Measurements from ENCODE around the gene CARD9.

Gene CARD9

DNA sequence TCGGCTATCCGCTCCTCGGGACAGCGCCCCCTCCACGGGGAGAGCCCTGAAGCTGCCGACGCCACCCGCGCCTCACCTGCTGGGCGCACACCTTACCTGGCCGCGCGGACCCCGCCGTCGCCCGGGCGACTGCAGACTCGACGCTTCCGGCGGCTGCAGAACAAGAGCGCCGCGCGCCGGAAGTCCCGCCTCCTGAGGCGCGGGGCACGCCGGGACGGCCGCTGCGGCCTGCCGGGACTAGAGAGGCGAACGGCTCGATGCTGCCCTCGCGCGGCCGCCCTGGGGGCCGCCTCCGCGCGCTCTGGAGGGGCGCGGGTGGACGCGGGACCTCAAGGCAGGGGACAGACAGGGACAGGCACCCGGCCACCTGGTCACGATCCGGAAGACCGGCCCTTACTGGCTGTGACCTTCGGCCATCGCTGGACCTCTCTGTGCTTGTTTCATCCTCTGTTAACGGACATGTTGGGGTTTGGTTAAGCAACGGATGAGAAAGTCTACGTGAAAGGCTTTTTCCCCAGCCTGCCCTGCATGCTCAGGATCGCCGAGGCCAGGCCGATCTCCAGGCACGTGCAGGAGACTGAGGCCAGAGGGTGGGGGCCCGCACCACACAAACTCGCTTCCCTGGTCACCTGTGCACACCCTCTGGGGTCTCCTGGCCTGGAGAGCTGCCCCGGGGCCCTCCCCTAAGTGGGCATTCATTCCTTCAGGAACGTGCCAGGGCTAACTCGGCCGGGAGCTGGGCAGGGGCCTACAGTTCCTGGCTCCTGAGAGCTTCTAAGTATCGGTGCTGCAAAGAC, 26.8 kb upstream of the CARD9 start, which contains the start of gene SNAPC4:
TSS of gene SNAPC4 (minus strand) at position 133 of the 797 bp plus-strand sequence. CDS start 1,742 bp downstream, outside the sequence.
- H3K36me3 ChIP-seq (ENCODE audit: control insufficient read depth, insufficient read depth, low read length), result peaks cover 27% of the 10 kb centered on the region
- peak within 1 kb of the TSS; percentile 90 for H3K4me3 ChIP-seq (replicated peaks; ENCODE audit: low read depth, low read length)
- DNase-seq (ENCODE audit: extremely low read depth, insufficient read length), result peak; percentile 94
- TF ChIP-seq, protein P1, sequence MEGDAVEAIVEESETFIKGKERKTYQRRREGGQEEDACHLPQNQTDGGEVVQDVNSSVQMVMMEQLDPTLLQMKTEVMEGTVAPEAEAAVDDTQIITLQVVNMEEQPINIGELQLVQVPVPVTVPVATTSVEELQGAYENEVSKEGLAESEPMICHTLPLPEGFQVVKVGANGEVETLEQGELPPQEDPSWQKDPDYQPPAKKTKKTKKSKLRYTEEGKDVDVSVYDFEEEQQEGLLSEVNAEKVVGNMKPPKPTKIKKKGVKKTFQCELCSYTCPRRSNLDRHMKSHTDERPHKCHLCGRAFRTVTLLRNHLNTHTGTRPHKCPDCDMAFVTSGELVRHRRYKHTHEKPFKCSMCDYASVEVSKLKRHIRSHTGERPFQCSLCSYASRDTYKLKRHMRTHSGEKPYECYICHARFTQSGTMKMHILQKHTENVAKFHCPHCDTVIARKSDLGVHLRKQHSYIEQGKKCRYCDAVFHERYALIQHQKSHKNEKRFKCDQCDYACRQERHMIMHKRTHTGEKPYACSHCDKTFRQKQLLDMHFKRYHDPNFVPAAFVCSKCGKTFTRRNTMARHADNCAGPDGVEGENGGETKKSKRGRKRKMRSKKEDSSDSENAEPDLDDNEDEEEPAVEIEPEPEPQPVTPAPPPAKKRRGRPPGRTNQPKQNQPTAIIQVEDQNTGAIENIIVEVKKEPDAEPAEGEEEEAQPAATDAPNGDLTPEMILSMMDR (IDR thresholded peaks at IDR 0.05; ENCODE audit: insufficient read depth, low read length, poor library complexity, severe bottlenecking), result peak; percentile 58
- H3K27me3 ChIP-seq (replicated peaks; ENCODE audit: control insufficient read depth, insufficient read depth, low read length), result no peaks in the 10 kb centered on the region

DNA sequence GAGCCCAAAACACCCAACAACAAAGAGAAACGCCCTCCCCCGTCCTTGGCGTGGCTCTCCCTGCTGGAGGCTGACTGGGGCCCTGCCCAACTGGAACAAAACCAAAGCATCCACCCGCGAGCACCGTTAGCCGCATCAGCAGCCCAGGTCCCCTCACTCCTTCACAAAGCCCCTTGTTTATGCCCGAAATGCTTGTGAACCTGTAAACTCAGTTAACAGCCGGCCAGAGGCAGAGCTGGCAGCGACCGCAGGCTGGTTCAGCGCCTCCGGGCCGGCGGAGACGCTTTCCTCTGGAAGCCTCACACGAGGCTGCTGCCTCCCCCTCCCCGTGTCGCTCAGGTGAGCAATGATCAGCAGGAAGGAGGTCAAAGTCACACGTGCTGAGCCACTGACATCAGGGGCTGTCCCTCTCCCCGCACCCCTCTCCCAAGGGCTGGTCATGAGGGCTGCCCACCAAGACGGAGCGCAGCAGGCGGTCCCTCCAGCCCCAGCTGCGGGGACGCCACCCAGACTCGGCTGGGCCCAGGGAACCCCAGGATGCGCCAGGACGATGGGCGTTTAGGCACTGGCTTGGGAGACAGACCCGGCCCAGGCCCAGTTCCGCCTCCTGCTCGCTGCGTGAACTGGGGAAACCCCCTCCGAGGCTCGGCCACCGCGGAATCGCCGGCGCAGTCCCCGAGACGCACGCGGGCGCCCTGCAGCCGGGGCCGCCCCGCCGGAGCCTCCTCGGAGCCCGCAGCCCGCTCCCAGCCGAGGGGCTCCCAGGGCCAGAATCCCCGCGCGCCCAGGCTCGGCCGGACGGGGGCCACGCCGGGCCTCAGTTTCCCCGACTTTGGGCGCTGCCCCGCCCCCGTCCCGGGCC, 25.9 kb upstream of the CARD9 start:
- peaks cover 32% of the 10 kb centered on the region for H3K36me3 ChIP-seq (ENCODE audit: control insufficient read depth, insufficient read depth, low read length)
- DNase-seq (ENCODE audit: extremely low read depth, insufficient read length), result peak; percentile 61
- peak overlapping the region; percentile 90 for H3K4me3 ChIP-seq (replicated peaks; ENCODE audit: low read depth, low read length)
- TF ChIP-seq, protein P1 (IDR thresholded peaks at IDR 0.05; ENCODE audit: insufficient read depth, low read length, poor library complexity, severe bottlenecking), result no peak
- H3K27me3 ChIP-seq (replicated peaks; ENCODE audit: control insufficient read depth, insufficient read depth, low read length), result no peaks in the 10 kb centered on the region

DNA sequence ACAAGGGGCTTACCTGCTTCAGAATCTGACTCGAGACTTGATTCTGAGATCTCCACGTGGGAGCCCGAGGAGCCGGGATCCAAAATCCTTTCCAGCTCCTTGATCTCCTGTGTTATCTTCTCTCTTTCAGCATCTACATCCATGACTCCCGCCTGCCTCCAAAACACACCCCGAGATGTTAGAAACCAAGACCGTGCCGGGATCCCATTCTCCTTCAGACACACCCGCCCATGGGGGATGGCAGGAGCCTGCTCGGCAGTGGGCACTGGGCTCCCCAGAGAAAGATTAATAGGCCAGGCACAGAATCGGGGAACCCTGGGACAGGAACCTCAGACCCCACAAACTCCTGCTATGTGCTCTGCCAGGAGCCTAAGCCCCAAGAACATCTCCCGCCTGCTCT, 24.8 kb upstream of the CARD9 start:
- H3K4me3 ChIP-seq (replicated peaks; ENCODE audit: low read depth, low read length), result peak overlapping the region; percentile 90
- TF ChIP-seq, protein P1 (IDR thresholded peaks at IDR 0.05; ENCODE audit: insufficient read depth, low read length, poor library complexity, severe bottlenecking), result no peak
- H3K36me3 ChIP-seq (ENCODE audit: control insufficient read depth, insufficient read depth, low read length), result peaks cover 36% of the 10 kb centered on the region
- no peaks in the 10 kb centered on the region for H3K27me3 ChIP-seq (replicated peaks; ENCODE audit: control insufficient read depth, insufficient read depth, low read length)
- DNase-seq (ENCODE audit: extremely low read depth, insufficient read length), result no peak

DNA sequence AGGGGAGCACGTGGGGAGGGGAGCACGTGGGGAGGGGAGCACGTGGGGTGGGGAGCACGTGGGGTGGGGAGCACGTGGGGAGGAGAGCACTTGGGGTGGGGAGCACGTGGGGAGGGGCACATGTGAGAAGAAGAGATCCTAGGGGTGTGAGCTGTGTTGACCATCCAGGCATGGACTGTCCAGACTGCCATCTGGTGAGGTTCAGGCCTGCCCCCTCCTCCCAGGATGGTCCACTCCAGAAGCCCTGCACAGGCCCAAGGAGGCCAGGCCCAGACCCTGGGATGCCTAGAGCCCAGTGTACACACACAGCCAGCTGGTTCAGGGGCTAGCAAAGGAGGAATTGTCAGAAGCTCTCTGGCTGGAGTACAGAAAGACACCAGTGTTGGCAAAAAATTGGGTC, 24.2 kb upstream of the CARD9 start:
- no peak for DNase-seq (ENCODE audit: extremely low read depth, insufficient read length)
- Histone ChIP-seq H3K36me3 (ENCODE audit: control insufficient read depth, insufficient read depth, low read length) (peaks cover 43% of the 10 kb centered on the region), H3K27me3 (replicated peaks; ENCODE audit: control insufficient read depth, insufficient read depth, low read length) (no peaks in the 10 kb centered on the region), H3K4me3 (replicated peaks; ENCODE audit: low read depth, low read length) (no peak overlapping the region)
- TF ChIP-seq, protein P1 (IDR thresholded peaks at IDR 0.05; ENCODE audit: insufficient read depth, low read length, poor library complexity, severe bottlenecking), result no peak

DNA sequence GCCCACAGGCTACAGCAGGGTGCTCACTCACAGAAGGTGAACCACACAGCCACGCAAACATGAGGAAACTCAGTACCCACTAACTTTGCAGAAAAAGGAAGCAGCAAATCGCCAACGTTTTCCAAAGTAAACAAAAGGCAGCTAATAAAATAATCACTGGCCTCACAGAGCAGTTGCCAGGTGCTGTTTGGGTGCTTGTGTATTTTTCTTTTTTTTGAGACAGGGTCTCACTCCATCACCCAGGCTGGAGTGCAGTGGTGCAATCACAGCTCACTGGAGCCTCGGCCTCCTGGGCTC, 22.7 kb upstream of the CARD9 start:
- no peaks in the 10 kb centered on the region for H3K27me3 ChIP-seq (replicated peaks; ENCODE audit: control insufficient read depth, insufficient read depth, low read length)
- H3K36me3 ChIP-seq (ENCODE audit: control insufficient read depth, insufficient read depth, low read length), result peaks cover 51% of the 10 kb centered on the region
- H3K4me3 ChIP-seq (replicated peaks; ENCODE audit: low read depth, low read length), result no peak overlapping the region
- TF ChIP-seq, protein P1 (IDR thresholded peaks at IDR 0.05; ENCODE audit: insufficient read depth, low read length, poor library complexity, severe bottlenecking), result no peak
- DNase-seq (ENCODE audit: extremely low read depth, insufficient read length), result no peak
